HuH-7.5 (cell line): Measurements from ENCODE around the gene TCAF1.

Experiments
- DNase-seq: peaks from one replicate; pipeline ENCODE4 v3.0.0; 2011; ENCODE audit warnings: low spot score

The TCAF1 gene

GRCh38 chr7:143901668-143902331, at the start of gene TCAF1:
TSS of gene TCAF1 (minus strand) at chr7:143902176. CDS start at chr7:143876608, 25,568 bp downstream.
- peak; percentile 85 for DNase-seq

GRCh38 chr7:143948733-143949132, 46.8 kb upstream of the TCAF1 start:
- DNase-seq: no peak

- no peak for DNase-seq
Observed at GRCh38 chr7:143947111-143947510, 45.1 kb upstream of the TCAF1 start.

GRCh38 chr7:143945423-143945822, 43.4 kb upstream of the TCAF1 start:
- no peak for DNase-seq

GRCh38 chr7:143938379-143939243, 36.6 kb upstream of the TCAF1 start:
- no peak for DNase-seq

GRCh38 chr7:143936087-143937009, 34.4 kb upstream of the TCAF1 start:
- no peak for DNase-seq

GRCh38 chr7:143934526-143935325, 32.8 kb upstream of the TCAF1 start, which contains the start of gene OR2F2:
TSS of gene OR2F2 (plus strand) at chr7:143935233. CDS start at chr7:143935233, 0 bp downstream.
- DNase-seq: no peak

GRCh38 chr7:143931739-143932138, 29.8 kb upstream of the TCAF1 start:
- no peak for DNase-seq

- no peak for DNase-seq
Observed at GRCh38 chr7:143929224-143929920, 27.4 kb upstream of the TCAF1 start.

GRCh38 chr7:143924851-143925250, 22.9 kb upstream of the TCAF1 start:
- DNase-seq: no peak

GRCh38 chr7:143914938-143915652, 13.1 kb upstream of the TCAF1 start:
- no peak for DNase-seq

- DNase-seq: no peak
Observed at GRCh38 chr7:143913945-143914615, 12.1 kb upstream of the TCAF1 start.

GRCh38 chr7:143910473-143911248, 8.7 kb upstream of the TCAF1 start:
- DNase-seq: no peak

GRCh38 chr7:143909863-143910262, 7.9 kb upstream of the TCAF1 start:
- no peak for DNase-seq

GRCh38 chr7:143908120-143908519, 6.1 kb upstream of the TCAF1 start:
- DNase-seq: no peak

GRCh38 chr7:143906895-143907294, 4.9 kb upstream of the TCAF1 start:
- DNase-seq: peak; percentile 69

- no peak for DNase-seq
Observed at GRCh38 chr7:143906151-143906550, 4.2 kb upstream of the TCAF1 start.

GRCh38 chr7:143905509-143905908, 3.5 kb upstream of the TCAF1 start:
- DNase-seq: no peak
